Upper lobe of left lung (tissue), 6 donors: ENCODE measurements around the gene MDFI. TPM values are rescaled to one million over a fixed set of nuclear protein-coding genes. Genes with fewer than 3 reads are reported as not detected.

Source experiments
- ATAC-seq, 2 donors: fragments of 200-7000 bp; cut with Tn5 transposase; one replicate each; pipeline ENCODE4 v1.9.1; 2022; ENCODE audit warnings: mild to moderate bottlenecking in 2 of 2, moderate library complexity in 2 of 2; ENCODE audit not compliant: low FRiP score in 2 of 2
- DNase-seq, 2 donors: peaks; one replicate each; pipeline ENCODE4 v3.0.0-alpha.2; 2019 to 2020
- H3K27ac ChIP-seq, 4 donors: fragments of 200-600 bp; sonication (generic); one replicate each; pipeline ENCODE4 v1.5.1; 2016 to 2019
- H3K27me3 ChIP-seq, 4 donors: fragments of 200-600 bp; sonication (generic); one replicate each; pipeline ENCODE4 v1.5.1; 2017 to 2019
- H3K36me3 ChIP-seq, 4 donors: fragments of 200-600 bp; sonication (generic); one replicate each; pipeline ENCODE4 v1.5.1; 2016 to 2019
- H3K4me1 ChIP-seq, 4 donors: fragments of 200-600 bp; sonication (generic); one replicate each; pipeline ENCODE4 v1.5.1; 2018 to 2019
- H3K4me3 ChIP-seq, 4 donors: fragments of 200-600 bp; sonication (generic); one replicate each; pipeline ENCODE4 v1.5.1; 2017 to 2019; ENCODE audit warnings: mild to moderate bottlenecking in 2 of 4, moderate library complexity in 1 of 4
- H3K9me3 ChIP-seq, 4 donors: fragments of 200-600 bp; sonication (generic); one replicate each; pipeline ENCODE4 v1.5.1; 2018 to 2019
- EP300 ChIP-seq, 4 donors: sonication (generic); formaldehyde crosslinking; IDR thresholded peaks; one replicate each; pipeline ENCODE4 v1.5.1; 2017; ENCODE audit warnings: antibody characterized with exemption in 4 of 4, control low read depth in 2 of 4
- POLR2A ChIP-seq, 4 donors: fragments of 450-650 bp; IDR thresholded peaks; one replicate each; pipeline ENCODE4 v1.5.1; 2016 to 2017; ENCODE audit warnings: antibody characterized with exemption in 4 of 4, mild to moderate bottlenecking in 2 of 4
- POLR2AphosphoS5 ChIP-seq, 2 donors: sonication (generic); formaldehyde crosslinking; IDR thresholded peaks; one replicate each; pipeline ENCODE4 v1.5.1; 2017; ENCODE audit warnings: antibody characterized with exemption in 2 of 2
- WGBS, 2 donors: methylation state at CpG; one replicate each; pipeline ENCODE4 v1.1.5; 2017 to 2018; 5-methylcytosine and 5-hydroxymethylcytosine counted together
- total RNA-seq, 6 donors: library from RNA; depleted of rRNA in 4 of 6; stranded (reverse); fragments of >200 nt in 4 of 6; gene quantifications; one replicate each; pipeline versions ENCODE4 v1.1.0 to v1.2.1, GENCODE V29; 2016 to 2021
- TF ChIP-seq, protein P1 (sequence below), 6 experiments: fragments of 450-650 bp in 4 of 6; fragments of 200-600 bp in 2 of 6; sonication (generic) in 2 of 6; IDR thresholded peaks; one replicate each; pipeline ENCODE4 v1.5.1; 2016 to 2019; ENCODE audit warnings: antibody characterized with exemption in 6 of 6
- donor health status: DM: no; HTN: no; CAD: no; lungs with moderate emphysema.
- donor health status: DM: no; HTN: yes; CAD: no; lungs with severe emphysema.

Gene MDFI
- total RNA-seq, 6 donors from 2014 or later: 4.9 to 23.4 (median 8.0) TPM

DNA sequence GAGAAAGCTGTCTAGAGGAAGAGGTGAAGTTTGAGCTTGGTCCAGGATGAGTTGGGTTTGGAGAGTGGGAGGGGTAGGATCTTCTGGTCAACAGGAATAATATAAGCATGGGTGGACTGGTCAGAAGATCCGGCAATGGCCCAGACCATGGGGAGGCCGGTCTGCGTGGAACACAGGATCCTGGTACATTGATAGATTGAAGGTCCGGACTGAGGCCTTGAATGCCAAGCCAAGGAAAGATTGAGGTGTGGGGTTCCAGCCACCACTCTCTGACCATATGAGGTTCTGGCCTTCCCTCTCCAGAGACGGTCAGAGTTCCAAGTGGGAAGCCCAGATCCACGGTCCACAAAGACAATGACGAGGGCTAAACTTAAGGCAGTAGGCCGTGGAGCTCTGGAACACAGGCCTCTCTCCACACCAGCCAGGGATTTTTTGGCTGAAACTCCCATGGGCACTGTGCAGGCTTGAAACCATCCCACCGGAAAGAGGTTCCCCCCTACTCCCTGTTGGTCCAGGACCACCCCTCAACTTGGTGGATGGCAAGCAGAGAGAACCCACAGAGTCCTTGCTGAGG, 3.2 kb downstream of the MDFI start:
- no peak for TF ChIP-seq POLR2A (IDR thresholded peaks at IDR 0.05)
- DNase-seq (no peak), ATAC-seq (no peak)
- Histone ChIP-seq H3K4me3 (no peak overlapping the region), H3K27me3 (peaks cover 0 to 23% (median 14%) of the 10 kb centered on the region in 4 donors), H3K27ac (peak overlapping the region in 1 of 4 donors; percentile 59), H3K36me3 (no peaks in the 10 kb centered on the region), H3K4me1 (peaks cover 29 to 43% (median 33%) of the 10 kb centered on the region in 4 donors), H3K9me3 (no peaks in the 10 kb centered on the region)
- WGBS, 2 donors: 76 to 90% methylated on average over 8 to 9 of the region's 9 CpGs

DNA sequence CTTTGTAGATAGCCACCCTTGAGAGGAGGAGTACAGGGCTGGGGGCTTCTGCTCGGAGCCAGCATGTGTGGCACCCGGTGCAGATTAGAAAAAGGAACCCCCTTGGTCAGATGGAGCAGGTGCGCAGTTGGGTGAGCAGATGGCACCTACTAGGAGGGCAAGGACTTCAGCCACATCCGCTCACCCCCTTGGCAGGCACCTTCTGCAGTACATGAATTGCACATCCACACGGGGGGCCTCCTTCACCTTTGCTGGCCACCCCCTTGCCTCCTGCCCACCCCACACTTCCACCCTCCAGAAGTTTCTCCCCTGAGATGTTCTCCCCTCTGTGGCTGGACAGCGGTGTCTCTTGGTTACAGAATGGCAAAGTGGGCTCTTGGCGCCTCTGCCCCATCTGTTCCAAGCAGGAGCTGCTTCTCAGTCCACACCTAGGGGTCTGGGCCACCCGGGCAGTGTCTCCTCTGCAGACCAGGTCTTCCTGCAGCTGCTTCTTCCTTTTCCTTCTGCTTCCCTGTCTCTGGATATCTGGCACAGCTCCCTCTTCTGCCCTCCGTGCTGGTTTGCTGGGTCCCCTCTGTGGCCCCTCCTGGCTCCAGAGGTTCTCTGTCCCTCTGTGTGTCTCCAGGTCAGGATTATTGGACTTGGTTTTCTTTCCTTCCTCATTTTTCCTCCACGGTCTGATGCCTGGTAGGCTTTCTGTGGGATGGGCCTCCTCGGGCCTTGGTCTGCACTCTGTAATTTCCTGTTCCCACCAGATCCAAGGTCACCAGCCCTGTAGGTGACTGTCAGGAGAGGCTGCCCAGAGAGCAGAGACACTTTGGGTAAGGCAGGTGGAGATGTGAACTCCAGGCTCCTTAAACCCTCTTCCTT, 4.1 kb downstream of the MDFI start:
- H3K27ac ChIP-seq: peak overlapping the region in 2 of 4 donors; percentile 26 to 59
- no peak overlapping the region for H3K4me3 ChIP-seq
- H3K9me3 ChIP-seq: no peaks in the 10 kb centered on the region
- peaks cover 0 to 17% (median 11%) of the 10 kb centered on the region in 4 donors for H3K27me3 ChIP-seq
- peaks cover 20 to 34% (median 27%) of the 10 kb centered on the region in 4 donors for H3K4me1 ChIP-seq
- H3K36me3 ChIP-seq: no peaks in the 10 kb centered on the region
- TF ChIP-seq POLR2AphosphoS5 (IDR thresholded peaks at IDR 0.05): no peak
- TF ChIP-seq EP300 (IDR thresholded peaks at IDR 0.05): no peak
- TF ChIP-seq, protein P1, sequence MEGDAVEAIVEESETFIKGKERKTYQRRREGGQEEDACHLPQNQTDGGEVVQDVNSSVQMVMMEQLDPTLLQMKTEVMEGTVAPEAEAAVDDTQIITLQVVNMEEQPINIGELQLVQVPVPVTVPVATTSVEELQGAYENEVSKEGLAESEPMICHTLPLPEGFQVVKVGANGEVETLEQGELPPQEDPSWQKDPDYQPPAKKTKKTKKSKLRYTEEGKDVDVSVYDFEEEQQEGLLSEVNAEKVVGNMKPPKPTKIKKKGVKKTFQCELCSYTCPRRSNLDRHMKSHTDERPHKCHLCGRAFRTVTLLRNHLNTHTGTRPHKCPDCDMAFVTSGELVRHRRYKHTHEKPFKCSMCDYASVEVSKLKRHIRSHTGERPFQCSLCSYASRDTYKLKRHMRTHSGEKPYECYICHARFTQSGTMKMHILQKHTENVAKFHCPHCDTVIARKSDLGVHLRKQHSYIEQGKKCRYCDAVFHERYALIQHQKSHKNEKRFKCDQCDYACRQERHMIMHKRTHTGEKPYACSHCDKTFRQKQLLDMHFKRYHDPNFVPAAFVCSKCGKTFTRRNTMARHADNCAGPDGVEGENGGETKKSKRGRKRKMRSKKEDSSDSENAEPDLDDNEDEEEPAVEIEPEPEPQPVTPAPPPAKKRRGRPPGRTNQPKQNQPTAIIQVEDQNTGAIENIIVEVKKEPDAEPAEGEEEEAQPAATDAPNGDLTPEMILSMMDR (IDR thresholded peaks at IDR 0.05): no peak
- no peak for TF ChIP-seq POLR2A (IDR thresholded peaks at IDR 0.05)
- 64 to 74% methylated on average over 11 of the region's 11 CpGs for WGBS, 2 donors
- no peak for ATAC-seq
- no peak for DNase-seq

DNA sequence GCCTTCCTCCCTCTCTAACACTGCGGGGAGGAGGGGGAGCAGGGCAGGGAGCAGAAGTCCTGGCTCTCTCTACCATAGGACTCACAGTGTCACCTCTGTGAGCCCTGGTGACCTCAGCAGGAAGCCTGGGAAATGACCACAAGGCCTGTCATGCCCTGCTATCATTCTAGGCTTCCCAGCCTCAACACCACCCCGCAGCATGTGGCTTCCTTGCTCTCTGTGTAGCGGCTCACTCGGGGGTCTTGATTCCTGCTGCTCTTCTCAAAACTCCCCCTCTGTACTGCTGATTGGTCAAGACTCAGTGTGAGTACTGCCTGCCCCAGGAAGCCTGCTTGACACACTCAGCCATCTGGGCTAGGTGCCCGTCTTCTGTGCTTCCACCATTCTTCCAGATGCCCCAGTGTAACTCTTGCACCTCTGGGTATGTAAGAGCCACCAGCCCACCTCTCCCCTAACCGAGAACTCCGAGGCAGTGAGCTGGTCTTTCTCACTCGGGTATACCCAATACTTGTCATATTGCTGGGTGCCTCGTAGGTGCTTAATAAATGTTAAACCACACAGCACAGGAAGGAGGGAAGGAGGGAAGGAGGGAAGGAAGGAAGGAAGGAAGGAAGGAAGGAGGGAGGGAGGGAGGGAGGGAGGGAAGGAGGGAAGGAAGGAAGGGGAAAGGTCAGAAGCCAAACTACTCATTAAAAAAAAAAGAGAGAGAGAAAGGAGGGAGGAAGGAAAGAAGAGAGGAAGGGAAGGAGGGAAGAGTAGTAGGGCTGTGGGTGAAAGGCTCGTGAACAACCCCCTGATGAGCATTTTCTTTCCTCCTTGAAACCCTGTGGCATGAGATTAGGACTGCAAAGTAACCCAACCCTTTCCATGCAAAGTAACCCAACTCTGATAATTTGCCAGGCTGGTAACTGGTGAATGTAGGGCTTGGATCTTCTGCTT, 5.0 kb downstream of the MDFI start:
- TF ChIP-seq EP300 (IDR thresholded peaks at IDR 0.05) (no peak), POLR2AphosphoS5 (IDR thresholded peaks at IDR 0.05) (no peak), POLR2A (IDR thresholded peaks at IDR 0.05) (no peak)
- TF ChIP-seq, protein P1 (IDR thresholded peaks at IDR 0.05): no peak
- 56 to 59% methylated on average over 9 to 10 of the region's 10 CpGs for WGBS, 2 donors
- peaks cover 0 to 8% (median 3%) of the 10 kb centered on the region in 4 donors for H3K27me3 ChIP-seq
- H3K27ac ChIP-seq: peak overlapping the region in 2 of 4 donors; percentile 26 to 59
- no peak for ATAC-seq
- peaks cover 11 to 26% (median 19%) of the 10 kb centered on the region in 4 donors for H3K4me1 ChIP-seq
- H3K9me3 ChIP-seq: no peaks in the 10 kb centered on the region
- DNase-seq: no peak
- H3K4me3 ChIP-seq: no peak overlapping the region
- no peaks in the 10 kb centered on the region for H3K36me3 ChIP-seq

DNA sequence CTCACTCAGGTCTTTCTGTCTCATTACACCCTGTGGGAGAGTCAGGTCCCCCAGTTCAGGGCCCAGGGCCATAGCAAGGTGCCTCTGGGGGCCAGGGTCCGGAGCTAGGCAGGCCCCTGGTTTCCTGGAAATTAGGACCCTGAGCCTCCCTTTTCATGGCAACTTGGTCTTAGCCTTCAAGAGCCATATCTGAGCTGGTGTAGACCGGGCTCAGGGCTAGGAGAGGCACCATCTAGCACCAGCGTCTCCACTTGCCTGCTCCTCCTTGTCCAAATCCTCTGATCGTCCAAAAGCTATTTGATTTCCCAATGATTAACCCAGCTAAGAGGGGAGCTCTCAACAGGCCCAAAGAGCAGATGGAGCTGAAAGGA, 5.6 kb downstream of the MDFI start:
- Histone ChIP-seq H3K9me3 (no peaks in the 10 kb centered on the region), H3K27ac (peak overlapping the region in 1 of 4 donors; percentile 59), H3K27me3 (peaks cover 0 to 3% (median 0%) of the 10 kb centered on the region in 4 donors), H3K4me3 (no peak overlapping the region), H3K4me1 (peaks cover 4 to 19% (median 13%) of the 10 kb centered on the region in 4 donors), H3K36me3 (no peaks in the 10 kb centered on the region)
- no peak for ATAC-seq
- 75 to 87% methylated on average over 4 of the region's 4 CpGs for WGBS, 2 donors
- TF ChIP-seq POLR2AphosphoS5 (IDR thresholded peaks at IDR 0.05): no peak
- TF ChIP-seq POLR2A (IDR thresholded peaks at IDR 0.05): no peak
- TF ChIP-seq EP300 (IDR thresholded peaks at IDR 0.05): no peak
- TF ChIP-seq, protein P1 (IDR thresholded peaks at IDR 0.05): no peak
- DNase-seq: no peak
